DOHH2 (cell line): ENCODE measurements around the gene CCDC85B.

Experiments
- H3F3A ChIP-seq: fragments of 200-600 bp; sonication (generic), shearing (Covaris generic); 2 replicates; pipeline ENCODE4 v1.6.0; 2016; ENCODE audit warnings: antibody characterized with exemption, mild to moderate bottlenecking; ENCODE audit not compliant: control insufficient read depth, insufficient read depth
- H3K27ac ChIP-seq: fragments of 200-600 bp; sonication (generic); 2 replicates; pipeline ENCODE4 v1.5.1; 2014; ENCODE audit warnings: low read depth, mild to moderate bottlenecking, low read length, moderate library complexity
- H3K27me3 ChIP-seq: fragments of 200-600 bp; sonication (generic); 2 replicates; pipeline ENCODE4 v1.6.1; 2014; ENCODE audit warnings: mild to moderate bottlenecking, low read length, mixed read lengths; ENCODE audit not compliant: control insufficient read depth
- H3K36me3 ChIP-seq: fragments of 200-600 bp; sonication (generic); 2 replicates; pipeline ENCODE4 v1.6.1; 2014; ENCODE audit warnings: mild to moderate bottlenecking, low read length, moderate library complexity, mixed read lengths; ENCODE audit not compliant: control insufficient read depth
- H3K4me1 ChIP-seq: fragments of 200-600 bp; sonication (generic); 2 replicates; pipeline ENCODE4 v1.6.1; 2014; ENCODE audit warnings: mild to moderate bottlenecking, low read length, mixed read lengths; ENCODE audit not compliant: control insufficient read depth
- H3K4me2 ChIP-seq: fragments of 200-600 bp; sonication (generic); 2 replicates; pipeline ENCODE4 v1.6.0; 2014; ENCODE audit warnings: mild to moderate bottlenecking, low read length, moderate library complexity
- H3K4me3 ChIP-seq: fragments of 200-600 bp; sonication (generic); 2 replicates; pipeline ENCODE4 v1.5.1; 2014; ENCODE audit warnings: mild to moderate bottlenecking, low read length, mixed read lengths
- H3K79me2 ChIP-seq: fragments of 200-600 bp; sonication (generic); 2 replicates; pipeline ENCODE4 v1.6.1; 2014; ENCODE audit warnings: mild to moderate bottlenecking, low read length, mixed read lengths; ENCODE audit not compliant: control insufficient read depth
- H3K9me2 ChIP-seq: fragments of 200-600 bp; sonication (generic); replicated peaks from 2 replicates; pipeline ENCODE4 v1.6.1; 2014; ENCODE audit warnings: mild to moderate bottlenecking, low read length, mixed read lengths; ENCODE audit not compliant: control insufficient read depth
- H3K9me3 ChIP-seq: fragments of 200-600 bp; sonication (generic); 2 replicates; pipeline ENCODE4 v1.6.1; 2014; ENCODE audit warnings: antibody characterized with exemption, low read length, mixed read lengths; ENCODE audit not compliant: control insufficient read depth, insufficient read depth
- H4K20me1 ChIP-seq: fragments of 200-600 bp; sonication (generic); 2 replicates; pipeline ENCODE4 v1.6.0; 2014; ENCODE audit warnings: low read depth, mild to moderate bottlenecking, antibody characterized with exemption, low read length, moderate library complexity; ENCODE audit not compliant: control insufficient read depth, insufficient read depth
- CTCF ChIP-seq: fragments of 200-600 bp; sonication (generic); IDR thresholded peaks from one replicate; pipeline ENCODE4 v1.5.1; 2014; ENCODE audit warnings: antibody characterized with exemption, mild to moderate bottlenecking, low read depth, low read length; ENCODE audit not compliant: poor library complexity, severe bottlenecking
- EZH2phosphoT487 ChIP-seq: fragments of 200-600 bp; sonication (generic); IDR thresholded peaks from 2 replicates; pipeline ENCODE4 v1.6.1; 2017; ENCODE audit warnings: borderline replicate concordance, mild to moderate bottlenecking, antibody characterized with exemption, low read length, moderate library complexity, mixed read lengths

The CCDC85B gene

GRCh38 chr11:65900899-65901180 is 10.4 kb downstream of the CCDC85B start:
- Histone ChIP-seq H3K4me1 (peaks cover 18% of the 10 kb centered on the region), H3K4me2 (peak overlapping the region; percentile 76), H3K4me3 (no peak overlapping the region), H3K9me3 (no peaks in the 10 kb centered on the region), H3K79me2 (no peaks in the 10 kb centered on the region), H3K9me2 (no peaks in the 10 kb centered on the region), H3K27ac (no peak overlapping the region), H3K27me3 (peaks cover 41% of the 10 kb centered on the region), H3F3A (peaks cover 3% of the 10 kb centered on the region; the same call in 1 of the 2 replicates), H3K36me3 (no peaks in the 10 kb centered on the region), H4K20me1 (no peaks in the 10 kb centered on the region)
- TF ChIP-seq CTCF (no peak), EZH2phosphoT487 (no peak)

- Histone ChIP-seq H3K4me1 (peaks cover 18% of the 10 kb centered on the region), H3K4me2 (no peak overlapping the region), H3K36me3 (no peaks in the 10 kb centered on the region), H3K9me2 (no peaks in the 10 kb centered on the region), H3K9me3 (no peaks in the 10 kb centered on the region), H3K4me3 (no peak overlapping the region), H3K79me2 (no peaks in the 10 kb centered on the region), H4K20me1 (no peaks in the 10 kb centered on the region), H3F3A (no peaks in the 10 kb centered on the region; the same call in 1 of the 2 replicates), H3K27me3 (peaks cover 45% of the 10 kb centered on the region), H3K27ac (no peak overlapping the region)
- no peak for TF ChIP-seq EZH2phosphoT487
- TF ChIP-seq CTCF: no peak
Observed at GRCh38 chr11:65903068-65903481, 12.6 kb downstream of the CCDC85B start.

- H3K36me3 ChIP-seq: no peaks in the 10 kb centered on the region
- H3K9me2 ChIP-seq: no peaks in the 10 kb centered on the region
- TF ChIP-seq EZH2phosphoT487 (no peak), CTCF (no peak)
- H3F3A ChIP-seq: no peaks in the 10 kb centered on the region
- H3K9me3 ChIP-seq: no peaks in the 10 kb centered on the region
- no peak overlapping the region for H3K27ac ChIP-seq
- no peaks in the 10 kb centered on the region for H3K79me2 ChIP-seq
- H4K20me1 ChIP-seq: no peaks in the 10 kb centered on the region
- peaks cover 18% of the 10 kb centered on the region for H3K4me1 ChIP-seq
- H3K27me3 ChIP-seq: peaks cover 40% of the 10 kb centered on the region
- no peak overlapping the region for H3K4me3 ChIP-seq
- H3K4me2 ChIP-seq: no peak overlapping the region
Observed at GRCh38 chr11:65903715-65904114, 13.2 kb downstream of the CCDC85B start.

- no peaks in the 10 kb centered on the region for H3F3A ChIP-seq
- H3K4me1 ChIP-seq: no peaks in the 10 kb centered on the region
- no peak for TF ChIP-seq CTCF
Observed at GRCh38 chr11:65906602-65907001, 16.1 kb downstream of the CCDC85B start.

More at GRCh38 chr11:65906602-65907001, 16.1 kb downstream of the CCDC85B start:
- H4K20me1 ChIP-seq: no peaks in the 10 kb centered on the region
- H3K27ac ChIP-seq: no peak overlapping the region
- H3K9me3 ChIP-seq: no peaks in the 10 kb centered on the region
- H3K4me3 ChIP-seq: no peak overlapping the region
- no peak overlapping the region for H3K4me2 ChIP-seq
- no peaks in the 10 kb centered on the region for H3K79me2 ChIP-seq
- no peaks in the 10 kb centered on the region for H3K9me2 ChIP-seq
- H3K36me3 ChIP-seq: no peaks in the 10 kb centered on the region
- peaks cover 45% of the 10 kb centered on the region for H3K27me3 ChIP-seq
